PC-9 (cell line): ENCODE results near the gene RYR2. TPM values are rescaled to one million over a fixed set of nuclear protein-coding genes. Genes with fewer than 3 reads are reported as not detected.

Experiments
- BruUV-seq: library from RNA; stranded (reverse); fragments of 400-500 nt; replicated peaks from 2 replicates; lab custom pipeline; 2021; lab: Mats Ljungman, UMichigan
- CTCF ChIA-PET: fragments of 300-600 bp; sonication (Branson Sonifier 250); formaldehyde crosslinking; loops from one replicate; lab custom pipeline; 2022; ENCODE audit warnings: antibody characterized with exemption; lab: Charles Lee
- POLR2A ChIA-PET: fragments of 300-600 bp; sonication (Branson Sonifier 250); formaldehyde crosslinking; loops from one replicate; lab custom pipeline; 2022; ENCODE audit warnings: antibody characterized with exemption; ENCODE audit not compliant: unreplicated experiment; lab: Charles Lee
- DNase-seq, 2 experiments: peaks; one replicate each; pipeline versions ENCODE4 v3.0.0 to v3.0.0-alpha.2; 2015 to 2022; ENCODE audit warnings: mixed read lengths in 1 of 2
- H2AFZ ChIP-seq: fragments of 200-600 bp; sonication (generic); 2 replicates; pipeline ENCODE4 v1.8.1; 2017; ENCODE audit warnings: antibody characterized with exemption
- H3F3A ChIP-seq: fragments of 200-600 bp; sonication (generic); 2 replicates; pipeline ENCODE4 v1.8.1; 2017; ENCODE audit warnings: antibody characterized with exemption, mild to moderate bottlenecking, low read depth; ENCODE audit not compliant: insufficient read depth
- H3K27ac ChIP-seq: fragments of 200-600 bp; sonication (generic); 2 replicates; pipeline ENCODE4 v1.6.1; 2016; ENCODE audit warnings: mixed run types
- H3K27me3 ChIP-seq: fragments of 200-600 bp; sonication (generic); 2 replicates; pipeline ENCODE4 v1.6.1; 2016; ENCODE audit warnings: low read depth, mixed run types; ENCODE audit not compliant: insufficient read depth
- H3K36me3 ChIP-seq: fragments of 200-600 bp; sonication (generic); 2 replicates; pipeline ENCODE4 v1.6.1; 2016; ENCODE audit warnings: low read depth, mixed run types
- H3K4me1 ChIP-seq: fragments of 200-600 bp; sonication (generic); replicated peaks from 2 replicates; pipeline ENCODE4 v1.6.1; 2016; ENCODE audit warnings: mixed run types; ENCODE audit not compliant: insufficient read depth
- H3K4me2 ChIP-seq: fragments of 200-600 bp; sonication (generic); 2 replicates; pipeline ENCODE4 v1.6.1; 2017; ENCODE audit warnings: mixed run types
- H3K4me3 ChIP-seq: fragments of 200-600 bp; sonication (generic); 2 replicates; pipeline ENCODE4 v1.6.1; 2016; ENCODE audit warnings: mixed run types
- H3K79me2 ChIP-seq: fragments of 200-600 bp; sonication (generic); 2 replicates; pipeline ENCODE4 v1.6.1; 2017; ENCODE audit warnings: low read depth, mixed run types
- H3K9me2 ChIP-seq: fragments of 200-600 bp; sonication (generic); 2 replicates; pipeline ENCODE4 v1.8.1; 2017; ENCODE audit warnings: mild to moderate bottlenecking; ENCODE audit not compliant: insufficient read depth
- H3K9me3 ChIP-seq: fragments of 200-600 bp; sonication (generic); 2 replicates; pipeline ENCODE4 v1.8.1; 2016; ENCODE audit warnings: low read depth; ENCODE audit not compliant: insufficient read depth
- H4K20me1 ChIP-seq: fragments of 200-600 bp; sonication (generic); 2 replicates; pipeline ENCODE4 v1.8.1; 2017; ENCODE audit not compliant: insufficient read depth
- EZH2 ChIP-seq: fragments of 200-600 bp; sonication (generic); IDR thresholded peaks from 2 replicates; pipeline ENCODE4 v1.8.0; 2017; ENCODE audit warnings: antibody characterized with exemption, low read depth
- intact Hi-C: fragments of 100-400 bp; cut with micrococcal nuclease; formaldehyde crosslinking; loops from one replicate; pipeline ENCODE4 v1.10.0; 2022; ENCODE audit not compliant: unreplicated experiment
- total RNA-seq: library from RNA; stranded (reverse); gene quantifications from 2 replicates; pipeline ENCODE4 v1.2.3, GENCODE V29; 2021
- TF ChIP-seq, protein P1 (sequence below): fragments of 200-600 bp; sonication (generic); conservative IDR thresholded peaks from 2 replicates; pipeline ENCODE4 v1.6.1; 2017; ENCODE audit warnings: mixed run types, antibody characterized with exemption, mild to moderate bottlenecking, moderate library complexity

Gene RYR2
- total RNA-seq, 1 experiment from 2014 or later = not detected

DNA sequence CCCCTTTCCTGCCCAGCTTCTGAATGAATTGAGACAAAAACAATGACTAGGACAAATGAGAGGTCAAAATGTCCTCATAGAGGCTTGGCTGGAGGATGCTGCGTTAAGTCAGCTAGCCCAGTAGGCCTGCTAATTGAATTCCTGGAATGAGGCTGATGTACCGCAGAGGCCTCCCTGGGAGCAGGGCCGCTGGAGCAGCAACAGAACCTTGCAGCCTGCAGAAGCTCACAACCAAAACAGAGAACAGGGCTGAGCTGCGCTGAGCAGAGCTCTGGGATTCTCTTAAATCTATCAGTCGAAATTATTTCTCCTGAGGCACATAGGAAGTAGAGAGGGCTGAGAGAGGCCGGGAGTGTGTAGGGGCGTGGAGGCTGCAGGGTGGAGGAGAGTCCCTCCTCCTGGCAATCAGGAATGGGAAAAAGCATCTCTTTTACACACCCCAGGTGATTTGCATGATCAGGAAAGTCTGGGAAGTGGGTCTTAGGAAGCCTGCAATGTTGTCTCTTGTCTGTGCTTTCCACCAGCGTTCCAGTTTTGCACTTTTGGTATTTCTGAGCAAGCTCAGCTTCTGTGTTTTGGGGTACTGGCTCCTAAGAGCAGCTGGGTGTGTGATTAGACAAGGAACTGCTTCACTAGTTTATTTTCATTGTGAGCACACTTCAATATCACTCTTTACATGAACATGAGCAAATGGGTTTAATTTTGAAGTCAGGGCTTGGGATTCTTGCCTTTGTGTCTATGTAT, 66.5 kb downstream of the RYR2 start:
- Histone ChIP-seq H3F3A (no peaks in the 10 kb centered on the region), H2AFZ (no peak overlapping the region), H3K27me3 (peaks cover 53% of the 10 kb centered on the region), H3K4me3 (no peak overlapping the region), H3K4me1 (no peaks in the 10 kb centered on the region), H3K36me3 (no peaks in the 10 kb centered on the region), H4K20me1 (no peaks in the 10 kb centered on the region), H3K9me2 (no peaks in the 10 kb centered on the region), H3K4me2 (no peak overlapping the region), H3K9me3 (no peaks in the 10 kb centered on the region), H3K79me2 (no peaks in the 10 kb centered on the region), H3K27ac (no peak overlapping the region)
- ChIA-PET CTCF (no interaction called here), POLR2A (interaction anchor here (0.6 kb wide), 1 partner anchor 1212 kb away, joined by 3 read pairs; no protein-coding TSS in a partner anchor)
- intact Hi-C loops = no loop called here
- TF ChIP-seq EZH2 = no peak
- TF ChIP-seq, protein P1, sequence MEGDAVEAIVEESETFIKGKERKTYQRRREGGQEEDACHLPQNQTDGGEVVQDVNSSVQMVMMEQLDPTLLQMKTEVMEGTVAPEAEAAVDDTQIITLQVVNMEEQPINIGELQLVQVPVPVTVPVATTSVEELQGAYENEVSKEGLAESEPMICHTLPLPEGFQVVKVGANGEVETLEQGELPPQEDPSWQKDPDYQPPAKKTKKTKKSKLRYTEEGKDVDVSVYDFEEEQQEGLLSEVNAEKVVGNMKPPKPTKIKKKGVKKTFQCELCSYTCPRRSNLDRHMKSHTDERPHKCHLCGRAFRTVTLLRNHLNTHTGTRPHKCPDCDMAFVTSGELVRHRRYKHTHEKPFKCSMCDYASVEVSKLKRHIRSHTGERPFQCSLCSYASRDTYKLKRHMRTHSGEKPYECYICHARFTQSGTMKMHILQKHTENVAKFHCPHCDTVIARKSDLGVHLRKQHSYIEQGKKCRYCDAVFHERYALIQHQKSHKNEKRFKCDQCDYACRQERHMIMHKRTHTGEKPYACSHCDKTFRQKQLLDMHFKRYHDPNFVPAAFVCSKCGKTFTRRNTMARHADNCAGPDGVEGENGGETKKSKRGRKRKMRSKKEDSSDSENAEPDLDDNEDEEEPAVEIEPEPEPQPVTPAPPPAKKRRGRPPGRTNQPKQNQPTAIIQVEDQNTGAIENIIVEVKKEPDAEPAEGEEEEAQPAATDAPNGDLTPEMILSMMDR = no peak
- no peak for DNase-seq
- no TSS peak for BruUV-seq

DNA sequence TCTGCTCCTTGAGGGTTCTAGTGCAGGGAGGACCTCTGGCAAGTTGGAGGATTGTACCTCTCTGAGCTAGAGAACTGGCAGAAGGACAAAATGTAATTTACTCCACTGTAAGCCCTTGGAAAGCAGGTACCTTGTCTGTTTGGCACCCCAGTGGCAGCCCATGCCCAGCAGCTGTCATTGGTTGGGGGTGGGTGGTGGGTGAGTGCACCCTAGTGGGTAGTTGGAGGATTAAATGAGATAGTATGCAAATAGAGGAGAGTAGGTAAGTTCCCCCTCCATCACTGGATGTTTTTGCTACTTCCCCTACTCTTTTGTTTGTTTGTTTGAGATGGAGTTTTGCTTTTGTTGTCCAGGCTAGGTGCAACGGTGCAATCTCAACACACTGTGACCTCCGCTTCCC, 69.8 kb downstream of the RYR2 start:
- DNase-seq = no peak
- H2AFZ ChIP-seq = no peak overlapping the region
- peaks cover 21% of the 10 kb centered on the region for H3K27me3 ChIP-seq
- TF ChIP-seq, protein P1 = no peak
- no peak for TF ChIP-seq EZH2
- H4K20me1 ChIP-seq = no peaks in the 10 kb centered on the region
- no peaks in the 10 kb centered on the region for H3K9me2 ChIP-seq
- no peaks in the 10 kb centered on the region for H3K36me3 ChIP-seq
- ChIA-PET CTCF (no interaction called here), POLR2A (no interaction called here)
- intact Hi-C loops = no loop called here
- no peak overlapping the region for H3K4me2 ChIP-seq
- no peaks in the 10 kb centered on the region for H3K9me3 ChIP-seq
- H3K4me1 ChIP-seq = no peaks in the 10 kb centered on the region
- no peak overlapping the region for H3K27ac ChIP-seq
- no TSS peak for BruUV-seq
- H3F3A ChIP-seq = no peaks in the 10 kb centered on the region
- no peaks in the 10 kb centered on the region for H3K79me2 ChIP-seq
- H3K4me3 ChIP-seq = no peak overlapping the region

DNA sequence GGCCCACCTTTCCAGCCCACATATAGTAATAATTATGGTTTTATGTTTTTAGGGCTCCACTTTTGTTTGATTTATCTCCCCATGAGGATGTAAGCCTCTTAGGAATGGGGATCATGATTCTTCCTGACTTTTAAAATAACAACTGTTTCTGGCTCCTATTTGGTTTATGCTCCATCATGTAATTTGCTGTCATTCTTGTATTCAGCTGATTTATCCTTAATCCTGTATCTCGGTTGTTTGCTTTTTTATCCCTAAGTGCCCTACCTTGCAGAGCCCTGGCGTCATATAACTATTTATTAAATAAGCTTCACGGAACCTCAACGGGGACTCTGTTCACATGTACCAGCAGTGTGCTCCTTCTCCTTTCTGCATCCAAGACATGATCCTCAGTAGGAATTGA, 70.7 kb downstream of the RYR2 start:
- Histone ChIP-seq H3K9me3 (no peaks in the 10 kb centered on the region), H3K9me2 (no peaks in the 10 kb centered on the region), H3K4me2 (no peak overlapping the region), H3K27ac (no peak overlapping the region), H3K4me3 (no peak overlapping the region), H2AFZ (no peak overlapping the region), H3K4me1 (no peaks in the 10 kb centered on the region), H3K79me2 (no peaks in the 10 kb centered on the region), H3K27me3 (peaks cover 18% of the 10 kb centered on the region), H4K20me1 (no peaks in the 10 kb centered on the region), H3K36me3 (no peaks in the 10 kb centered on the region), H3F3A (no peaks in the 10 kb centered on the region)
- ChIA-PET POLR2A (no interaction called here), CTCF (no interaction called here)
- BruUV-seq = no TSS peak
- intact Hi-C loops = no loop called here
- TF ChIP-seq, protein P1 = no peak
- no peak for TF ChIP-seq EZH2
- no peak for DNase-seq
